GM19467 (cell line): ENCODE data around the gene CBY3.
A peak's percentile ranks its signal among the peaks of the same experiment; 100 is the strongest.
"Not testable (repeated sequence)": the region's sequence is repeated elsewhere in the genome, so short reads cannot be mapped to it uniquely, and the experiment has no call there.

Source experiments
- ATAC-seq: cut with Tn5 transposase; IDR thresholded peaks from one replicate; pipeline ENCODE4 v1.9.1; 2021; ENCODE audit warnings: mild to moderate bottlenecking, moderate library complexity; ENCODE audit not compliant: unreplicated experiment

Gene CBY3

GRCh38 chr5:179678223-179679013 is 2.4 kb downstream of the CBY3 start:
- peak; percentile 92 for ATAC-seq

- ATAC-seq, result no peak
These were observed 12.4 kb downstream of the CBY3 start for GRCh38 chr5:179668391-179668790.

GRCh38 chr5:179661647-179662046 is 19.2 kb downstream of the CBY3 start:
- ATAC-seq, result not testable (repeated sequence)

- ATAC-seq, result peak; percentile 58
These were observed 22.5 kb downstream of the CBY3 start for GRCh38 chr5:179658179-179658856.

GRCh38 chr5:179657302-179658178 is 23.3 kb downstream of the CBY3 start:
- peak; percentile 89 for ATAC-seq

- not testable (repeated sequence) for ATAC-seq
These were observed 27.7 kb downstream of the CBY3 start for GRCh38 chr5:179653135-179653534.

GRCh38 chr5:179650245-179650644 is 30.6 kb downstream of the CBY3 start:
- ATAC-seq, result not testable (repeated sequence)

- ATAC-seq, result not testable (repeated sequence)
These were observed 31.6 kb downstream of the CBY3 start for GRCh38 chr5:179649166-179649703.

- ATAC-seq, result no peak
These were observed 32.4 kb downstream of the CBY3 start for GRCh38 chr5:179648410-179648809.

GRCh38 chr5:179644766-179645165 is 36.1 kb downstream of the CBY3 start:
- not testable (repeated sequence) for ATAC-seq

- not testable (repeated sequence) for ATAC-seq
These were observed 37.5 kb downstream of the CBY3 start for GRCh38 chr5:179643141-179643920.

GRCh38 chr5:179642626-179643025 is 38.2 kb downstream of the CBY3 start:
- ATAC-seq, result not testable (repeated sequence)

GRCh38 chr5:179641745-179642144 is 39.1 kb downstream of the CBY3 start:
- not testable (repeated sequence) for ATAC-seq

GRCh38 chr5:179639296-179639695 is 41.5 kb downstream of the CBY3 start:
- ATAC-seq, result not testable (repeated sequence)

- ATAC-seq, result peak; percentile 92
These were observed 46.3 kb downstream of the CBY3 start for GRCh38 chr5:179634370-179635172.

GRCh38 chr5:179633501-179634369 is 47.1 kb downstream of the CBY3 start:
- peak; percentile 44 for ATAC-seq
